Measurements from ENCODE around the gene PHF10.
"Not testable (repeated sequence)": the region's sequence is repeated elsewhere in the genome, so short reads cannot be mapped to it uniquely, and the experiment has no call there.

The PHF10 gene

DNA sequence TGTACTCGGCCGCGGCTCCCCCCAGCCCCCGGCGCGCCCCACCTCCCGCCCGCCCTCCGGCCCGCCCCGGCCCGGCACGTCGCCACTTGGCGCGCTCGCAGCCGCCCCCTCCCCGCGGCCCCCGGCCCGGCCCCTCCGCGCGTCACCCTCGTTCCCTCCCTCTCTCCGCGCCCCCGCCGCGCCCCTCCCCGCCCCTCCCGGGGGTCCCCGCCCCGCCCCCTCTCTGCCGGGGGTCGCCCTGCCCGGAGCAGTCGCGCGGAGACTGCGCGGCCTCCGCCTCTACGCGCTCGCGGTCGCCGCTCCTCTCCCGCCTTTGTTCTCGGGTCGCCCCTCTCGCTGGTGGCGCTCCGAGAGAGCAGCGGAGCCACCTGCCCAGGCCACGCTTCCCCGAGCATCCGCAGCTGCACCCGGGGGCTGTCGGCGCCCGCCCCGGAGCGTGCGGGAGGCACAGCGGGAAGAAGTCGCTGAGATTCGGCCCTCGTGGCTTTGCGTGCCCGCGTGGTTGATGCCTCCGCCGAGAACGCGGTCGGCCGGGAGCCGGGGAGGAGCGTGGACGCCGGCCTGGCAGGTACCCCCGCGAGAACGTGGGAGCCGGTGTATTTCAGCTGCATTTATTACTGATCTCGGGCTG lies at the start of gene PHF10:
Gene PHF10, minus strand, starts transcription at position 7 of the 631 bp plus-strand sequence. CDS start 569 bp downstream, outside the sequence.
- DNase-seq = peak; percentile 40 to 93 (median 64)
- intact Hi-C loops (cut with DNase I) = loop anchor here (1.0 kb wide), 1 partner anchor 27 kb away; the partner anchor contains the start of genes DYNLT2 and ERMARD

GRCh38 chr6:169766921-169767736 lies 42.8 kb upstream of the PHF10 start:
- intact Hi-C loops (cut with DNase I) = no loop called here
- no peak for DNase-seq

DNA sequence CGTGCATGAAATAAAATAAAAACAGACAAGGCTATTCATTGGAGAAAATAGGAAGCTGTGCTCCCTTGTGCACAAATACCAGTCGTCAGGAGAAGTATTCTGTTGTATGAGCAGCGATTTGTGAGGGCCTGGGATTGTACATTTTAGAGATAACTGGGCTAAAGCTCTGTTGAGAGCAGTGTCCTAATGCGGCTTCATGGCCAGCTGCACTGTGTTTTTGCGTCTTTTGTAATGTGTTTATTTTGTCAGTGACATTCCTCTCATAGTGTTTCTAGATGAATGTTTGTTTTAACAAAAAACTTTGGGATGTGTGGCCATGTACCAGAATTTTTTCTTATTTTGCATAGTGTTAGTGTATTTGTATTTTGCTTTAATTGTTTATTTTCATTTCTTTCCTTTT lies 41.9 kb upstream of the PHF10 start:
- no peak for DNase-seq
- intact Hi-C loops (cut with DNase I) = no loop called here

- DNase-seq; intact Hi-C loops (cut with DNase I): not testable (repeated sequence)
Measured at GRCh38 chr6:169765789-169766188, 41.5 kb upstream of the PHF10 start.

DNA sequence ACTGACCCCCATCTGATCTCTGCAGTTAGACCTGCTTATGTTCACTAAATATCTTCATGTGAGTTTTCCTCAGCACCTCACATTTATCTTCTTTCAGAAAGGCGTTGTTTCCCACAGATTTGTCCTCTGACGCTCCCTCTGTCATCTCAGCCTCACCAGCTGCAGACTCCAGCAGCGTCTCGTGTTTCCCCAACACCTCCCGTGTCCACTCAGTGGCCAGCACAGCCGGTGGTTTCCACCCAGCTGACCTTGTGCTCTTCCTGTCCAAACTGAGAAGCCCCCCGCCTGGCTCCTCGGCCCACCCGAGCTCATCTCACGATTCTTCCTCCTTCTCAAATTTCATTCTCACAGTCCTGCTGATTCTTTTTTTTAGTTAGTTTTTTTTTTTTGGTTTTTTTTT lies 39.6 kb upstream of the PHF10 start:
- intact Hi-C loops (cut with DNase I) = no loop called here

DNA sequence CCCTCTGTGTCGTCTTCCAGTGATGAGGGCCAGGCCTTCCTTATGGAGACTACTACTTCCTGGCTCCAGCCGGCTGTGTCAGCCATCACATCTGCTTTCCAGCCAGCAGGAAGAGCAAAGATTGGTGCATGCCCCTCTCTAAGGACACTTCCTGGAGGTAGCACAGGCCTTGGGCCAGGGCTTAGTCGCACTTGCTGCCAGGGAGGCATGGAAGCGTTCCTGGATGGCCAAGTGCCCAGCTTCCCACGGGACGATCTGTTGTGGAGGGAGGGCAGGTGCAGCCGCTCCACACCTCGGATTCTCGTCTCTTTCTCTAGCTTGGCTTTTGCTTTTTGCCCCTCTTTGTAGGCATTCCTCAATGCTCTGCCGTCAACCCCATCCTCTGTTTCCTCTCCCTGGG lies 39.0 kb upstream of the PHF10 start:
- no peak for DNase-seq
- intact Hi-C loops (cut with DNase I) = no loop called here

More for the DNA sequence above, 39.6 kb upstream of the PHF10 start:
- DNase-seq = no peak

DNA sequence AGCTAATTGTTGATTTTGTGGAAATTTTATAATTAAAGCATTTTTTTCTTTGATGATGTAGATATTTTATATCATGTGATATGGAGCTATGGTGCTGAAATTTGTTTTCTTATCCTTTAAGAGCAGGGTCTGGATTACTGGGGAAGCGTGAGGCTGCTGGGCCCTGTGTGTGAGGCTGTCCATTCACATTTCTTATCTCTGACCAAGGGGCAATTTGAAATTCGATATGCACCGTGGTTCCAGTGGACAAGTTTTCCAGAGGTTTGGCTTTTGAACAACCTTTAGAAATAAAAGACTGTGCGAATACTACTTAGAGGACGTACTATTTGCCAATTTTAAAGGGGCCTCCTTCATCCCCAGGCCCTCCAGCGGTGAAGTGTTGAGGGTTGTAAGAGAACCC lies 30.9 kb upstream of the PHF10 start:
- no peak for DNase-seq
- intact Hi-C loops (cut with DNase I) = no loop called here

DNA sequence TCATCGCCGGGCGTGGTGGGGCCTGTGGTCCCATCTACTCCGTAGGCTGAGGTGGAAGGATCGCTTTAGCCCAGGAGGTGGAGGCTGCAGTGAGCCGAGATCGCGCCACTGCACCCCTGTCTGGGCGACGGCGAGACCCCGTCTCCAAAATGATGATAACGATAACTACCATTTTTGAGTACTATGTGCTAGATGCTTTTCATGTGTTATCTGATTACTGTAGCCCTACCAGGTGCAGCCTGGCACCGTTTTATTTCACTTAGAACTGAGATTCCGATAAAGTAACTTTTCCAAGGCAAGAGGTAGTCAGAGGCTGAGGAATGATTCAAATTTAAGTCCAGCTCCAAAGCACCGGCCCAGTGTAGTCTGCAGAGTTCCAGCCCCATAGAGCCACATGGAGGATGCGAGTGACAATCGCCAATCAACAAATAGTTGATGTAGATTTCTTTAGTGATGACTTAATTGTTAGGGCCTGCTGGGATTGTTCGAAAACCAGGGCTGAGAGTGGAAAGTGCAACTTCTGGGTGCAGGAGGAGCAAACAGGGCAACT lies 27.8 kb upstream of the PHF10 start:
- intact Hi-C loops (cut with DNase I) = no loop called here

GRCh38 chr6:169751242-169752073 lies 27.2 kb upstream of the PHF10 start, which contains the start of the genes DYNLT2 and ERMARD:
Gene DYNLT2, minus strand, starts transcription at chr6:169751572. Its CDS starts 114 bp downstream, at chr6:169751458.
Gene ERMARD, plus strand, starts transcription at chr6:169751622. Its CDS starts 36 bp downstream, at chr6:169751658.
- DNase-seq = peak; percentile 90 to 99 (median 93)
- intact Hi-C loops (cut with DNase I) = loop anchor here (1.0 to 2.0 kb wide), 3 partner anchors 27 to 803 kb away; partner anchors contain the start of genes C6orf120, PHF10, TBP and WDR27

More for the DNA sequence above, 27.8 kb upstream of the PHF10 start:
- DNase-seq = no peak

DNA sequence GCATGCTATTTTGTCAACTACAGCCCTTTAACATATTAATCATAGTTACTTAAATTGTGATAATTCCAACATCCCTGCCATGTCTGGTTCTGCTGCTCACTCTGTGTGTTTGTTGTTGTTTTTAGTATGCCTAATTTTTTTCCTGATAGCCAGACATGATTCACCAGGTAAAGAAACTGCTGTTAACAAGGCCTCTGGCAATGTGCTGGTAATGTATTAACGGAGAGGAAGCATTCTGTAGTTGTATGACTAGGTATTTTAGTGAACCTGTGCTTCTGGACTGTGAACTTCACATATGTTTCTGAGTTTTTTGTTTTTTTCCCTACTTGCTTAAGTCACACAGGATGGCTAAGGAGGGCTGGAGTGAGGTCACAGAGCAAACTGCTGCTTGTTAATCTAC lies 22.3 kb upstream of the PHF10 start:
- DNase-seq = no peak
- intact Hi-C loops (cut with DNase I) = no loop called here

DNA sequence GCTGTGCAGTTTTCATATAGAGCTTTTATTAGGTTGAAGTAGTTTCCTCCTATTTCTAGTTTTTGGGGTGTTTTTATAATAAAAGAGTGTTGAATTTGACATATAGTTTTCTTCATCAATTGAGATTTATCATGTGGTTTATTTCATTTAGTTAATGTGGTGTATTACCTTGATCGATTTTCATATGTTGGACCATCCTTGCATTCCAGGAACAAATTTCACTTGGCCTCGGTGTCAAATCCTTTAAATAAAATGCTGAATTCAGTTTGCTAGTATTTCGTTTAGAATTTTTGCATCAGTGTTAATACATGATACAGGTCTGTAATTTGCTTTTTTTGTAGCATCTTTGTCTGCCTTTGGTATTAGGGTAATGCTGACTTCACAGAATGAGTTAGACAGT lies 21.1 kb upstream of the PHF10 start:
- intact Hi-C loops (cut with DNase I) = no loop called here
- DNase-seq = no peak

DNA sequence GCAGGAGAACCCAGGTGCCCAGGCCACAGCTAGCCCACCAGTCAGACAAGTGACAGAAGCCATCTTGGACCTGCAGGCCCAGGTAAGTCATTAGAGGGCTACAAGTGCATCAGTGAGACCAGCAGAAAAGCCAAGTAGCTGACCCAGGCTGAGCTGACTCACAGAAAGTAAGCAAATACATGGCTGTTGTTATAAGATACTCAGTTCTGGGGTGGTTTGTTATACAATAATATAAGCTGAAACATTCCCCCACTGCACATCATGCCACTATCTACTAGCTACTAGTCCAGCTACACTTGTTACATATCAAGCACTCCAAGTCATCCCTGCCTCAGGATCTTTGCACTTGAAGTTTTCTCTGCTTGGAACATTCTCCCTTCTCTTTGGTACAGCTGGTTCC lies 17.0 kb upstream of the PHF10 start:
- intact Hi-C loops (cut with DNase I) = no loop called here
- DNase-seq = no peak

DNA sequence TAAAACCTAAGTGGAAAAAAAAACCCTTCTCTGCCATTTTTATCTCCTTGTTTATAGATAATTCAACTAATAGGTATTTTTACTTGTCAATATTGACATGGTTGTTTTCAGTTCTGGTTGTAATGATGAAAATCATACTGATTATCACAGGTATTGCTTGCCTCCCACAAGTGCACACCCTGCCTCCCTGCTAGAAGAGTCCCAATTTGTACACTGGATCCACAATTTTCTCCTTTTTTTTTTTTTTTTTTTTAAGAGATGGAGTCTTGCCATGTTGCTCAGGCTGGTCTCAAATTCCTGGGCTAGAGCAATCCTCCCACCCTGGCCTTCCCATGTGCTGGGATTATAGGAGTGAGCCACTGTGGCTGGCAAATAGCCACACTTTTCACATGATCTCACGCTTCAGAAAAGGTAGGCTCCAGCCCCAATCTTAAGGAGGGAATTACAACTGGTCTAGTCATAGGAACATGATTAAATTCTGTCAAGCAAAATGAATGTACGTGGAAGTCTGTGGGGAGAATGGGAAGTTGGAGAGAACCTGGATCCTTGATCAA lies 14.8 kb upstream of the PHF10 start:
- intact Hi-C loops (cut with DNase I) = no loop called here
- no peak for DNase-seq

GRCh38 chr6:169738204-169738975 lies 14.1 kb upstream of the PHF10 start:
- no peak for DNase-seq

GRCh38 chr6:169729961-169730360 lies 5.7 kb upstream of the PHF10 start:
- intact Hi-C loops (cut with DNase I) = no loop called here

More at GRCh38 chr6:169738204-169738975, 14.1 kb upstream of the PHF10 start:
- intact Hi-C loops (cut with DNase I) = no loop called here

GRCh38 chr6:169726963-169727362 lies 2.7 kb upstream of the PHF10 start:
- intact Hi-C loops (cut with DNase I) = no loop called here
- DNase-seq = no peak

More at GRCh38 chr6:169729961-169730360, 5.7 kb upstream of the PHF10 start:
- DNase-seq = no peak

DNA sequence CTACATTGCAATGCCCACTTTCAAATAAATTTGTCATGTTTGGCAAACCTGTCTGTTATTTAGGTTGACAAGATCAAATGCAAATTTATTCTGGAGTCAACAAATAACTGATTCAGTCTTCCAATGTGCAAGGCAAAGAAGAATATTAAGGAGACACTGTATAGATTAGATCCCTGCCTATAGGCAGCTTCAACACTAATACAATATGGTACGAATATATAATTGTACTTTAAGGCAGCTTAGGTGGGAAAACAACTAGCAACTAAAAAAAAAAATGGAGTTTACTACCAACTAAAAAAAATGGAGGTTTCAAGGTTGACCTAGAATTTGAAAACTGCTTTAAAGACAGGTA lies 1.7 kb upstream of the PHF10 start:
- no peak for DNase-seq
- intact Hi-C loops (cut with DNase I) = no loop called here

- peak in 7 of 10 donors; percentile 18 to 85 (median 37) for DNase-seq
- intact Hi-C loops (cut with DNase I) = no loop called here
Measured at GRCh38 chr6:169725125-169726048, 1.1 kb upstream of the PHF10 start.

Data from posterior cingulate gyrus (tissue), 11 donors.